GM23338 (cell line): ENCODE measurements around the gene CLDN15.

Experiments
- CREB1 ChIP-seq: fragments of 250-450 bp; sonication (Bioruptor Pico); IDR thresholded peaks from 2 replicates; pipeline ENCODE4 v1.5.0; 2020; ENCODE audit warnings: low read depth, mild to moderate bottlenecking, moderate library complexity
- CTCF ChIP-seq, 2 experiments: fragments of 200-600 bp in 1 of 2; sonication (generic) in 1 of 2; conservative IDR thresholded peaks; 2 replicates each; pipeline versions ENCODE4 v1.5.1 to v1.6.1; 2016 to 2017; ENCODE audit warnings: antibody characterized with exemption in 2 of 2, low read depth in 2 of 2, mild to moderate bottlenecking in 2 of 2, moderate library complexity in 1 of 2
- EZH2 ChIP-seq: fragments of 200-600 bp; sonication (generic); IDR thresholded peaks from one replicate; pipeline ENCODE4 v1.8.0; 2017; ENCODE audit warnings: antibody characterized with exemption, mild to moderate bottlenecking, low read depth; ENCODE audit not compliant: unreplicated experiment
- EZH2phosphoT487 ChIP-seq: fragments of 200-600 bp; sonication (generic); IDR thresholded peaks from one replicate; pipeline ENCODE4 v1.8.1; 2018; ENCODE audit warnings: antibody characterized with exemption; ENCODE audit not compliant: unreplicated experiment
- JUNB ChIP-seq: IDR thresholded peaks from one replicate; pipeline ENCODE4 v1.6.1; 2016; ENCODE audit warnings: antibody characterized with exemption; ENCODE audit not compliant: unreplicated experiment
- POLR2AphosphoS5 ChIP-seq: IDR thresholded peaks from 2 replicates; pipeline ENCODE4 v1.6.1; 2016; ENCODE audit warnings: antibody characterized with exemption, low read depth
- REST ChIP-seq: IDR thresholded peaks from one replicate; pipeline ENCODE4 v1.6.1; 2018; ENCODE audit warnings: antibody characterized with exemption; ENCODE audit not compliant: unreplicated experiment
- STAT1 ChIP-seq: IDR thresholded peaks from one replicate; pipeline ENCODE4 v1.6.1; 2016; ENCODE audit warnings: antibody characterized with exemption; ENCODE audit not compliant: unreplicated experiment
- ZNF114 ChIP-seq: fragments of 250-450 bp; sonication (Bioruptor Pico); IDR thresholded peaks from 2 replicates; pipeline ENCODE4 v1.5.0; 2020; ENCODE audit warnings: mild to moderate bottlenecking, moderate library complexity
- ZNF331 ChIP-seq: fragments of 250-450 bp; sonication (Bioruptor Pico); IDR thresholded peaks from 2 replicates; pipeline ENCODE4 v1.5.0; 2020; ENCODE audit warnings: low read depth, mild to moderate bottlenecking, moderate library complexity

- TF ChIP-seq EZH2phosphoT487, result no peak
- TF ChIP-seq CTCF (conservative IDR thresholded peaks at IDR 0.05; ENCODE audit: low read depth in 2 of 2), result peak in 1 of 2 experiments; percentile 80; a peak in 3 of 4 replicates
- no peak for TF ChIP-seq EZH2
- no peak for TF ChIP-seq REST
- TF ChIP-seq POLR2AphosphoS5, result peak; percentile 93
- TF ChIP-seq ZNF114 (CRISPR knock-in tag), result no peak
- no peak for TF ChIP-seq CREB1 (CRISPR knock-in tag)
- TF ChIP-seq STAT1, result no peak
- no peak for TF ChIP-seq JUNB
- TF ChIP-seq ZNF331 (CRISPR knock-in tag), result no peak
Observed at GRCh38 chr7:101244375-101245146, 7.0 kb upstream of the CLDN15 start, which contains the start of gene FIS1.
